HG03469 (cell line): Measurements from ENCODE around the gene GMPR2.
"Not testable (repeated sequence)": the region's sequence is repeated elsewhere in the genome, so short reads cannot be mapped to it uniquely, and the experiment has no call there.

ENCODE experiments used
- ATAC-seq: cut with Tn5 transposase; IDR thresholded peaks from one replicate; pipeline ENCODE4 v1.9.1; 2021; ENCODE audit warnings: mild to moderate bottlenecking, moderate library complexity, moderate number of reproducible peaks; ENCODE audit not compliant: unreplicated experiment

GMPR2 gene

DNA sequence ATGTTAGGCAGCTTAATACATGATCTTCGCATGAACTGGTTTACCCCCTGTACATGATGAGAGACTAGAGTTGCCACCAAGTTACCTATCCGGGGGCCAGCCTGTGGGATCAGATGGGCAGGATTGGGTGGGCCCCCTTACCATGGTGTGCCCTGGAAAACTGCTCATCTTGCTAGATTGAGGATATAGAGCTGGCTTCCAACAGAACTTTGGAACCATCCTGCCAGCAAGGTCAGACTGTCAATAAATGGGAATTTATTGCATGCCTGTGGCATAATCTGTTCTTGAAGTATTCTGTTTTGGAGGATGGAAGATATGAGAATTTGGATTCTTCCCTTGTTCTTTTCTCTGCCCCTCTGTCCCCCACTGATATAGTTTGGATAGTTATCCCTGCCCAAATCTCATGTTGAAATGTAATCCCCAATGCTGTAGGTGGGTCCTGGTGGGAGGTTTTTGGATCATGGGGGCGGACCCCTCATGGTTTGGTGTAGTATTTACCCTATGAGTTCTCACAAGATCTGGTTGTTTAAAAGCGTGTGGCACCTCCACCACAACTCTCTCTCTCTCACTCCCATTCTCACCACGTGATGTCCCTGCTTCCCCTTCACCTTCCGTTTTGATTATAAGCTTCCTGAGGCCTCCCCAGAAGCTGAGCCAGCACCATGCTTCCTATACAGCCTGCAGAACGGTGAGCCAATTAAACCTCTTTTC is 33.8 kb upstream of the GMPR2 start:
- no peak for ATAC-seq

GRCh38 chr14:24202538-24202937 is 30.2 kb upstream of the GMPR2 start:
- not testable (repeated sequence) for ATAC-seq

DNA sequence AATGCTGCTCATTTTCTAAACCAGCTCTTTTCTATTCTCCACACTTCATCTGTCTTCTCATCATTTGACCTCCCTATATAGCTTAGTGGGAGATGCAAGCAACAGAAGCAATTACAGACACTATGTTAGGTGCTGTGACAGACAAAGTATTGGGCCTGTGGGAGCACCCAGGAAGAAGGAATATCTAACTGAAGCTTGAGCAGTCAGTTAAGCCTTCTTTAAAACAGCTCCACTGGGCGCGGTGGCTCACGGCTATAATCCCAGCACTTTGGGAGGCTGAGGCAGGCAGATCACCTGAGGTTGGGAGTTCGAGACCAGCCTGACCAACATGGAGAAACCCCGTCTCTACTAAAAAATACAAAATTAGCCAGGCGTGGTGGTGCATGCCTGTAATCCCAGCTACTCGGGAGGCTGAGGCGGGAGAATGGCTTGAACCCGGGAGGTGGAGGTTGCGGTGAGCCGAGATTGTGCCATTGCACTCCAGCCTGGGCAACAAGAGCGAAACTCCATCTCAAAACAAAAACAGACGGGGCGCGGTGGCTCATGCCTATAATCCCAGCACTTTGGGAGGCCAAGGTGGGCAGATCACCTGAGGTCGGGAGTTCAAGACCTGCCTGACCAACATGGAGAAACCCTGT is 29.4 kb upstream of the GMPR2 start:
- ATAC-seq = not testable (repeated sequence)

GRCh38 chr14:24204163-24205146 is 28.3 kb upstream of the GMPR2 start:
- ATAC-seq = no peak

DNA sequence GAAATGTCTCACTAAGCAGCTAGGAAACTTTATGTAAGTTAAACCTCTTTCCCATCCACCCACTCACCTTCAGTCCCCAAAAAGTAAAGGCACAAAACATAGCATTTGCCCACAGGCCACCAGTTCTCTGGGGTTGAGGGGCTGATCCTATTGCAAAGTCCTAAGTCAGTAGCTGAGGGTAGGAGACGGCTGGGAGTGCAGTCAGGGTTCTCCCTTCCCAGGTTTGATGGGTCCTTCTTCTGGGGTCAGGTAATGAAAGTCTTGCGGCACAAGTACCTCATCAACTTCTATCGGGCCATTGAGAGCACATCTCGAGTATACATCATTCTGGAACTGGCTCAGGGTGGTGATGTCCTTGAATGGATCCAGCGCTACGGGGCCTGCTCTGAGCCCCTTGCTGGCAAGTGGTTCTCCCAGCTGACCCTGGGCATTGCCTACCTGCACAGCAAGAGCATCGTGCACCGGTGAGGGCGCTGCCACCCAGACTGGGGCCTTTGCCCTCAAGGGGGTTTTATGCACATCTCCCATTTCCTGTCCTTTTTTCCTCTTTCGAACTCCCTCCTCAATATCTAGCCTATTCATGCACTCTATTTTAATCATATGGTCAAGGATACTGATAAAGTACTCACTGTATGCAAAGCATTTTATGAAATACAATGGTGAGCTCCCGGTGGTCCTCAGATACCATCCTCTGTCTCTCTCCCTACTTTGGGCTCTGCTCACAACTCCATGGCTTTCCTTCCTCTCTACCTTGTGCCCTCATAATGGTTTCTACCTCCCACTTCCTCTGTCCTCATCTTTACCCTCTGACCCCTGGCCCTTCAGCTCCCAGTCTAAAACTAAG is 26.2 kb upstream of the GMPR2 start:
- no peak for ATAC-seq

- no peak for ATAC-seq
Measured at GRCh38 chr14:24207104-24207551, 25.6 kb upstream of the GMPR2 start.

DNA sequence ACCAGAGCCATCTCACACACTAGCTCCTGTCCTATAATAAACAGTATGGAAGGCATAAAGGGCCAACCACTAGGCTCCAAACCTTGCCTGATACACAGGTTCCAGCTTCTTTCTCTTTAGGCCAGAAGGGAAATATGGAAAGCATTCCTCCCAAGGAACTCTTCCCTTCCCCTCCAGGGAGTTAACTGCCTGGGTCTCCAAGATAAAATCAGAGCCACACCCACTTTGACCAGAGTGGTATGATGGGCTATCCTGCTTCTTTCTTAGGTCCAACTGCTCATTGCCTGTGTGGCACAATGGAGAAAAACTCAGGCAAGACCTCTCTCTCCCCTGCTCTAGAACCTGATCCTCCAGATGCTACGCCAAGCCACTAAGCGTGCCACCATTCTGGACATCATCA is 25.1 kb upstream of the GMPR2 start:
- no peak for ATAC-seq

DNA sequence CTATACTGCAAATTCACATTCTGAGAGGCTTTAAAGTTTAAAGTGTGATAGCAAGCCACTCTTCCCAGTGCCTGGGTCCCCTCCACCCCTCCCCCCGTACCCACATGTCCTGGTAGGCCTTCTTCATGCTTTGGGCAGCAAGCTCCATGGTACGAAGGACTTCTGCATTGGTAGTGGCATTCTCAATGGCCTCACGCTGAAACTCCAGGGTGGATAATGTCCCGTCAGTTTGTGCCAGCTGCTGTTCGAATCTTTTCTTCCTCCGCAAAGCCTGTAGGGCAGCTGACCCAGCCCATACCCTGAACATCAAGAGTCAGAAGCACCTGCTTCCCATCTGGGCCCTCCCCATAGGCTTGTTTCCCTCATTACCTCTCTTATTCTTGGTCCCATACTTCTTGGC is 21.4 kb upstream of the GMPR2 start:
- ATAC-seq = no peak

- peak; percentile 54 for ATAC-seq
Measured at GRCh38 chr14:24212924-24213865, 19.5 kb upstream of the GMPR2 start, which contains the start of gene CHMP4A. CHMP4A (minus strand) TSS chr14:24213488; CDS start chr14:24213439, 49 bp downstream.

DNA sequence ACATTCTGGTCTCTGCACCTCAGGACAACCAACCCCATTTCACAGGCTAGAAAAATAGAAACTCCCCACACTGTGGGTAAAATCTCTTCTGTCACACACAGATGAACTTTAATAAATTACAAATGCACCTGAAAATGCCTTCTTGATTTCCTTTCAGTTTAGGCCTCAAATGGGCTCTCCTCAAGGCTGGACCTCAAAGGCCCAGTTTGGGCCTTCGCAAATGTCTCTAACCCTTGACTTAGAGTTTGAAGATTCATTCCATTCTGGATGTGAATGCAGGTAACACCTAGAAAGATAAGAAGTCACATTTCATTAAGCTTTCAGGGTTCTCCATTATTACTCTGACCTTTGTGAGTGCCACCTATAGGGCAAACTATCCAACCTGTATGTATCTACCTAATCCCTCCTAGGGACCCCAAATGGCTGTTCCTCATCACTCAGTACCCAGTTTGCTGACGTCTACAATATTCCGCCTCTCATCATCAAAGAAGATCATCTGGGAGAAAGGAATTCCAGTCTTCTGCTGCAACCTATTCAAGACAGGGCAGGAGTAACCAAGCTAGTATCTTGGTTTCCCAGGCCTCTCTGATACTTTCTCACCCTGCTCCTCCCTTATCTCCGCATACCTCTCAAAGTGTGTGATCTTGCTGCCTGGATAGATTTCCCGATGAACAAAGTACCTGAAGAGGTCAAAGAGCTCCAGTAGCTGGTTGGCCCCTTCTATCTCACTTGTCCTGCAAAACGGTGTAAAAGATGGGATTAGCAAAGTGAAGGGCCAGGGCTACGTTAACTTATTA is 18.7 kb upstream of the GMPR2 start:
- no peak for ATAC-seq

DNA sequence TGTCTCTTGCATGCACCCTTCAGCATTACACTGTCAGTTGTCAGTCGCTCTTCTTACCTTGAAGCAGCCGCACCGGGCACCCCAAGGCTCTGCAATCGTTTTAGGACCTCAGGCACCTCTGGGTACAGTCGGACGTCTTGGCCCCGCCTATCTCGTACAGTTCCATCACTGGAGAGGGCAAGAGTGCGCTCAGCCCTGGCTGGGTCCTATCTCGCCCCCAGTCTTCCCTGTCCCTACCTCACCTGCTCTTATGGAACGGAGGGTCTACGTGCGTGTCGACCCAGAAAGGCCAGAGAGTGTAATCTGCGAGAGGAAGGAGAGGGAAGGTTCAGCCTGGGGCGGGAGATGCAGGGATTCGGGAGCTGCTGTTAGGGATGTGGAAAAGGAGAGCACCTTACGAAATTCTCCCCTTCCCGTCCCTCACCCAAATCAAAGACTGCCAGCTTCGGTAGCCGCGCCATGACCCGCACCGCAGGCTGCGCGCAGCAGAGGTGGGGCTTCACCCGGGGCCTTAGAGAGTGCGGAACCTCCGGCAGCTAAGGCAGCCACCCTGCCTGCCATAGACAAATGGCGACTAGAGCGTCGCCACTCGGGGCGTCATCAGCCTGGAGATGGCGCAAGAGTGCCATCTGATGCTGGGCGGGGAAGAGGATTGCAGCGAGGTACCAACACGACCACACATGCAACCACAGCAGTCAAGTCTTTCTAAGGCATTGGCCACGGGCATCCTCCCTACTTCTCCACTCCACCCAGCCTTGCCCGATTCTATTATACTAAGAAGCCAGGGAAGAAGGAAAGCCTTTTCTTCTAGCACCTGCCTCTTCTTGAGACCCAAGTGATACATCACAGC is 17.0 kb upstream of the GMPR2 start, which contains the start of gene MDP1:
Gene MDP1, minus strand, starts transcription at position 572 of the 850 bp plus-strand sequence. Its CDS starts 111 bp downstream, at position 461.
- ATAC-seq = peak; percentile 54

DNA sequence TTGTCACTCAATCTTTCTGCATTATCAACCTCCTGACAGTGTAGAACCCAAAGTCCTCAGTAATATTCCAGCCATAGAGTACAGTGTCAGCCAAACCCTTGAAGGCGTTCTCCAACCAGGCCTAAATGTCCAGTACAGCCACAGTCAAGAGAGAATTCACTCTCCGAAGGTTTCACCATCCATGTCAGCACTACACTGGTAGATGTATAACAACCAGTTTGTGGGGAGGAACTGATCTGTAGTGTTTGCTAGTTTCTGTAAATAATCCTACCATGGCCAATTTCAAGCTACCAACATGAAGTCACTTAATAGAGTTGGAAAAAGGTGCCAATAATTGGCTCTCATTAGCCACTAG is 16.4 kb upstream of the GMPR2 start:
- ATAC-seq = no peak

GRCh38 chr14:24216876-24217275 is 15.9 kb upstream of the GMPR2 start:
- ATAC-seq = not testable (repeated sequence)

- no peak for ATAC-seq
Measured at GRCh38 chr14:24219080-24219479, 13.6 kb upstream of the GMPR2 start.

GRCh38 chr14:24219521-24219920 is 13.2 kb upstream of the GMPR2 start:
- ATAC-seq = no peak

GRCh38 chr14:24222987-24223386 is 9.7 kb upstream of the GMPR2 start:
- not testable (repeated sequence) for ATAC-seq

GRCh38 chr14:24224618-24225071 is 8.1 kb upstream of the GMPR2 start:
- ATAC-seq = no peak
